DND-41 (cell line): ENCODE measurements around the gene PTPN6.
"Not testable (repeated sequence)": the region's sequence is repeated elsewhere in the genome, so short reads cannot be mapped to it uniquely, and the experiment has no call there.

Experiments
- ATAC-seq: fragments of 200-7000 bp; cut with Tn5 transposase; 3 replicates; pipeline ENCODE4 v1.9.1; 2021; ENCODE audit warnings: low read depth; ENCODE audit not compliant: insufficient read depth
- DNase-seq: peaks from one replicate; pipeline ENCODE4 v3.0.0-alpha.2; 2020
- H2AFZ ChIP-seq: 2 replicates; pipeline ENCODE4 v1.6.0; 2012; ENCODE audit warnings: low read depth, low read length
- H3K27ac ChIP-seq: 2 replicates; pipeline ENCODE4 v1.5.1; 2012; ENCODE audit warnings: low read length, inconsistent platforms
- H3K27me3 ChIP-seq: fragments of 200-600 bp; sonication (generic); 2 replicates; pipeline ENCODE4 v1.6.0; 2012; ENCODE audit warnings: low read length, mild to moderate bottlenecking, inconsistent platforms; ENCODE audit not compliant: insufficient read depth, poor library complexity
- H3K36me3 ChIP-seq: 2 replicates; pipeline ENCODE4 v1.5.1; 2012; ENCODE audit warnings: low read length, inconsistent platforms; ENCODE audit not compliant: insufficient read depth
- H3K4me1 ChIP-seq: 2 replicates; pipeline ENCODE4 v1.5.1; 2012; ENCODE audit warnings: mild to moderate bottlenecking, low read length; ENCODE audit not compliant: insufficient read depth
- H3K4me2 ChIP-seq: 2 replicates; pipeline ENCODE4 v1.6.0; 2012; ENCODE audit warnings: mild to moderate bottlenecking, moderate library complexity, low read length, inconsistent platforms; ENCODE audit not compliant: insufficient read depth
- H3K4me3 ChIP-seq, 2 experiments: fragments of 200-600 bp in 1 of 2; shearing (Covaris generic) in 1 of 2; 2 replicates each; pipeline ENCODE4 v1.5.1; 2012 to 2016; ENCODE audit warnings: inconsistent platforms in 2 of 2, low read length in 2 of 2, mild to moderate bottlenecking in 2 of 2, low read depth in 1 of 2, moderate library complexity in 1 of 2
- H3K79me2 ChIP-seq: 2 replicates; pipeline ENCODE4 v1.6.0; 2012; ENCODE audit warnings: low read length, inconsistent platforms; ENCODE audit not compliant: insufficient read depth
- H3K9ac ChIP-seq: 2 replicates; pipeline ENCODE4 v1.6.0; 2012; ENCODE audit warnings: low read depth, mild to moderate bottlenecking, inconsistent platforms, low read length, moderate library complexity
- H3K9me3 ChIP-seq: 2 replicates; pipeline ENCODE4 v1.5.1; 2012; ENCODE audit warnings: low read length, moderate library complexity, mild to moderate bottlenecking, inconsistent platforms; ENCODE audit not compliant: insufficient read depth, severe bottlenecking
- H4K20me1 ChIP-seq: 2 replicates; pipeline ENCODE4 v1.6.0; 2012; ENCODE audit warnings: low read length; ENCODE audit not compliant: insufficient read depth
- EZH2 ChIP-seq: IDR thresholded peaks from 3 replicates; pipeline ENCODE4 v1.6.1; 2012; ENCODE audit warnings: borderline replicate concordance, low read depth, mild to moderate bottlenecking, moderate library complexity, low read length, inconsistent platforms; ENCODE audit not compliant: severe bottlenecking
- TF ChIP-seq, protein P1 (sequence below): IDR thresholded peaks from 2 replicates; pipeline ENCODE4 v1.5.1; 2012; ENCODE audit warnings: borderline replicate concordance, low read length, moderate library complexity, mild to moderate bottlenecking; ENCODE audit not compliant: poor library complexity, severe bottlenecking; ENCODE audit errors: extremely low read depth

Gene PTPN6

DNA sequence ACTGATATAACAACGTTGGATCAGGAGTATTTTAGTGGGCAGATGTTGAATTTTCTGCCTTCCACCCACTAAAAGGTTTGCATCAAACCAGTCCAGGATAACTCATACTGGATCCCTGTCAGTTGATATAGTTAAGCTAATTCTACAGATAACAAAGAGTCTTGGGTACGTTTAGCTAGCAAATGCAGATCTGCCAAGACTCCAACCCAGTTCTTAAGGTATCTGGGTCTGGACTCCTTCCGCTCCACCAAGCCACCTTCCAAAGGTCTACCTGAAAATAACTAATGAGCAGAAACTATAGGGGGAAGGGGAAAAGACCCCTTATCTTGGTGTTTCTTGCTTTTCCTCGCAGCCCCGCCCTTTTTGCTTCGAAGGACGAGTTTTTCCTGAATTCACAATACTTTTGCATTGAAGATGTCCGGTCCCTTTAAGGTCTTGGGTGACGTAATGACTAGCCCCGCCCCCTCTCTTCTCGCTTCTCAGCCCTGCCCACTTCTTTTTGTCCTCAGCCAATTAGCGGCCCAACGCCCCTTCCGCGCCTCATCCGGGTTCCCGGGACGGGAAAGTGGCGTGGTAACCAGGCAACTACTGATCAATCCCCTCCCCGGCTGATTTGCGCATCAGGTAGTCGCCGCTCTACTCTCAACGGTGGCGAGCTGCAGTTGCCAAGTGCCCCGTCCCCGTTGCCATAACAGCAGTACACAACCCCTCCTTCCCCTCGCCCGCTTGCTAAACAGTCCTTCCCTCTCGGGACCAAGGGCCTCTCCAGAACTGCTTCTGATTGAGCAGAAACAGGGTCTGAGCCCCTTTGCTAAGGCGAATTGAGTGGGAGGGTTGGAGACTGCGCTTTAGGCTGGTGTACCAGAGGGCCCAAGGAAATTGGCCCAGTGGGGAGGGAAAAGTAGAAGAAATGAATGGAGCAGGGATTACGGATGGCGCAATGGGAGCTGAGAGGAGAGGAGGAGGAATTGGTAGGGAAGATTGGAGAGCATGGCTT lies 46.6 kb upstream of the PTPN6 start, which contains the start of gene LRRC23:
Gene LRRC23, plus strand, starts transcription at position 543 of the 997 bp plus-strand sequence. CDS start 812 bp downstream, outside the sequence.
- H3K27me3 ChIP-seq = no peaks in the 10 kb centered on the region
- peaks cover 21% of the 10 kb centered on the region for H3K4me1 ChIP-seq
- peak within 1 kb of the TSS; percentile 84 for H3K4me2 ChIP-seq
- H3K9me3 ChIP-seq = no peaks in the 10 kb centered on the region
- H3K27ac ChIP-seq = peak within 1 kb of the TSS; percentile 79
- peak; percentile 97 for DNase-seq
- peak within 1 kb of the TSS; percentile 52 to 74 for H3K4me3 ChIP-seq
- H4K20me1 ChIP-seq = no peaks in the 10 kb centered on the region
- peaks cover 10% of the 10 kb centered on the region; the same call in 1 of the 2 replicates for H3K36me3 ChIP-seq
- ATAC-seq = peak; percentile 98
- H3K79me2 ChIP-seq = no peaks in the 10 kb centered on the region
- H2AFZ ChIP-seq = peak within 1 kb of the TSS; percentile 93
- TF ChIP-seq EZH2 = no peak
- TF ChIP-seq, protein P1, sequence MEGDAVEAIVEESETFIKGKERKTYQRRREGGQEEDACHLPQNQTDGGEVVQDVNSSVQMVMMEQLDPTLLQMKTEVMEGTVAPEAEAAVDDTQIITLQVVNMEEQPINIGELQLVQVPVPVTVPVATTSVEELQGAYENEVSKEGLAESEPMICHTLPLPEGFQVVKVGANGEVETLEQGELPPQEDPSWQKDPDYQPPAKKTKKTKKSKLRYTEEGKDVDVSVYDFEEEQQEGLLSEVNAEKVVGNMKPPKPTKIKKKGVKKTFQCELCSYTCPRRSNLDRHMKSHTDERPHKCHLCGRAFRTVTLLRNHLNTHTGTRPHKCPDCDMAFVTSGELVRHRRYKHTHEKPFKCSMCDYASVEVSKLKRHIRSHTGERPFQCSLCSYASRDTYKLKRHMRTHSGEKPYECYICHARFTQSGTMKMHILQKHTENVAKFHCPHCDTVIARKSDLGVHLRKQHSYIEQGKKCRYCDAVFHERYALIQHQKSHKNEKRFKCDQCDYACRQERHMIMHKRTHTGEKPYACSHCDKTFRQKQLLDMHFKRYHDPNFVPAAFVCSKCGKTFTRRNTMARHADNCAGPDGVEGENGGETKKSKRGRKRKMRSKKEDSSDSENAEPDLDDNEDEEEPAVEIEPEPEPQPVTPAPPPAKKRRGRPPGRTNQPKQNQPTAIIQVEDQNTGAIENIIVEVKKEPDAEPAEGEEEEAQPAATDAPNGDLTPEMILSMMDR = no peak
- peak within 1 kb of the TSS; percentile 63 for H3K9ac ChIP-seq

DNA sequence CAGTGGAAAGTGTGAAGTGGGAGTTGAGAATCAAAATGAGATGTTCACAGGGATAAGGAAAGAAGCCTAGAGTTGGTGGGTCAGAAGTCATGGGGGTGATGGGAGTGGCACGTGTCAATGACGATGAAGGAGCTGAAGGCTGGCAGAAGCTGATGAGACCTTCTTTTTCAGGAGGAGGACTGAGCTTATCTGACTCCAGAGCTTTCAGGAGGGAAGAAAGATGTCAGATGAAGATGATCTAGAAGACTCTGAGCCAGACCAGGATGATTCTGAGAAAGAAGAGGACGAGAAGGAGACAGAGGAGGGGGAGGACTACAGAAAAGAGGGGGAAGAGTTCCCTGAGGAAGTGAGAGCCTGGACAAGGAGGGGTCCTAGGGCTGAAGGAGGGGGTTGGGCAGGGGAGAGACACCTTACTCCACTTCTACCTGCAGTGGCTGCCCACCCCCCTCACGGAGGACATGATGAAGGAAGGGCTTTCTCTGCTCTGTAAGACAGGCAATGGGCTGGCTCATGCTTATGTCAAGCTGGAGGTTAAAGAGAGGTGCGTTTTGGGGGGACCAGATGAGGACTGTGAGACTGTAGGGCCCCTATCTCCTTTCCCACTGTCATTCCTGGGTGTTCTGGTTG lies 45.6 kb upstream of the PTPN6 start:
- no peaks in the 10 kb centered on the region for H3K9me3 ChIP-seq
- H3K27ac ChIP-seq = peak overlapping the region; percentile 79; the same call in 1 of the 2 replicates
- H3K9ac ChIP-seq = peak overlapping the region; percentile 63

DNA sequence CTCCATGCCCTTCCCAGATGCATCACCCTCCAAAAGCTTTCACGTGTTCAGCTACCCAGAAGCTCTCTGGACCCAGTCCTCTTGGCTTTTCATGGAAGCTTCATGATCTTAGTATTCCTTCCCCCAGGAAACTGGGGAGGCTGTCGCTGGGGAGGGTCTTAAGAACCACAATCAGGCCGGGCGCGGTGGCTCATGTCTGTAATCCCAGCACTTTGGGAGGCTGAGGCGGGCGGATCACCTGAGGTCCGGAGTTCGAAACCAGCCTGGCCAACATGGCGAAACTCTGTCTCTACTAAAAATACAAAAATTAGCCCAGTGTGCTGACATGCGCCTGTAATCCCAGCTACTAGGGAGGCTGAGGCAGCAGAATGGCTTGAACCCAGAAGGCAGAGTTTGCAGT lies 43.0 kb upstream of the PTPN6 start:
- not testable (repeated sequence) for H3K4me3 ChIP-seq, H4K20me1 ChIP-seq, H3K79me2 ChIP-seq, DNase-seq, H3K9ac ChIP-seq, H2AFZ ChIP-seq, ATAC-seq, H3K27ac ChIP-seq, H3K4me2 ChIP-seq, H3K27me3 ChIP-seq, H3K9me3 ChIP-seq
- H3K4me1 ChIP-seq = peaks cover 25% of the 10 kb centered on the region
- peaks cover 10% of the 10 kb centered on the region; the same call in 1 of the 2 replicates for H3K36me3 ChIP-seq

More for the DNA sequence above, 45.6 kb upstream of the PTPN6 start:
- Histone ChIP-seq H3K4me1 (peaks cover 21% of the 10 kb centered on the region), H3K4me2 (peak overlapping the region; percentile 84), H3K4me3 (peak overlapping the region; percentile 52 to 74; a peak in 3 of 4 replicates), H2AFZ (no peak overlapping the region), H3K36me3 (peaks cover 10% of the 10 kb centered on the region; the same call in 1 of the 2 replicates), H4K20me1 (no peaks in the 10 kb centered on the region), H3K79me2 (no peaks in the 10 kb centered on the region), H3K27me3 (no peaks in the 10 kb centered on the region)
- ATAC-seq (no peak), DNase-seq (no peak)
- TF ChIP-seq, protein P1 = no peak
- no peak for TF ChIP-seq EZH2
